Activated CD8-positive, alpha-beta memory T cell treated with anti-CD3 and anti-CD28 coated beads, Interleukin-2, amount 50 U/mL, for 48 hours (primary cell): ENCODE data around the gene SPON1.
"Not testable (repeated sequence)": the region's sequence is repeated elsewhere in the genome, so short reads cannot be mapped to it uniquely, and the experiment has no call there.

Experiments used
- DNase-seq: peaks from one replicate; pipeline ENCODE4 v3.0.0-alpha.2; 2020

The SPON1 gene

DNA sequence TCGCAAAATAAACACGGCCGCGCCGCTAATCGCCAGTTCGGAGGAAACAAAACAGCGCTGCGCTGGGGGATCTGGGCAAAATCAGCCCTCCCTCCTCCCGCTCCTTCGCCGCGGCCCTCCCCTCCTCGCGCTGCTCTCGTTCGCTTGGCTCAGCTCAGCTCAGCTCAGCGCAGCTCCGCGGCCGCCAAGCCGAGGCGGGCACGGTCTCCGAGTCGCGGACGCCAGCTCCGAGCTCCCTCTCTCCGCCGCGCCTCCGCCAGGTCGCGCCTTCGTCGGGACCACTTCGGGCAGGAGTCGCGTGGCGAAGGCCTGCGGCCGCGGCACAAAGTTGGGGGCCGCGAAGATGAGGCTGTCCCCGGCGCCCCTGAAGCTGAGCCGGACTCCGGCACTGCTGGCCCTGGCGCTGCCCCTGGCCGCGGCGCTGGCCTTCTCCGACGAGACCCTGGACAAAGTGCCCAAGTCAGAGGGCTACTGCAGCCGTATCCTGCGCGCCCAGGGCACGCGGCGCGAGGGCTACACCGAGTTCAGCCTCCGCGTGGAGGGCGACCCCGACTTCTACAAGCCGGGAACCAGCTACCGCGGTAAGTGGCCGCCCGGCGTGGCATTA lies at the start of gene SPON1:
Gene SPON1 (plus strand): TSS at position 162 of the 607 bp plus-strand sequence. CDS start 182 bp downstream, at position 344.
- peak; percentile 66 for DNase-seq

DNA sequence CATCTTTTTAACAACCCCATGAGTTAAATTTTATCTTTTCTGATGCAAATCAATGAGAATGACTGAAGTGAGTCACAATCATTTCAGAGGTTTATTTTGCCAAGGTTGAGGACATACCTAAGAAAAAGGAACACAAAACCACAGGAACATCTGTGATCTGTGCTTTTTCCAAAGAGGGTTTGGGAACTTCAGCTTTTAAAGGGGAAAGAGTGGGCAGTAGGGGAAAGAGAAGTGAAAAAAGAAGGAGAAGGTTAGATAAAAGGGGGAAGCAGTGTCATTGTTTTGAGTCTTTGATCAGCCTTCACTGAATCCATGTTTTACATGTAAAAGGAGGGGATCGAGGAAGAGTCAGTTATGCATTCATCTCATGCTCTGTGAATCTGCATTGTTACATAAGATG lies 45.3 kb upstream of the SPON1 start:
- no peak for DNase-seq

- no peak for DNase-seq
Observed at GRCh38 chr11:13917904-13918303, 44.6 kb upstream of the SPON1 start.

DNA sequence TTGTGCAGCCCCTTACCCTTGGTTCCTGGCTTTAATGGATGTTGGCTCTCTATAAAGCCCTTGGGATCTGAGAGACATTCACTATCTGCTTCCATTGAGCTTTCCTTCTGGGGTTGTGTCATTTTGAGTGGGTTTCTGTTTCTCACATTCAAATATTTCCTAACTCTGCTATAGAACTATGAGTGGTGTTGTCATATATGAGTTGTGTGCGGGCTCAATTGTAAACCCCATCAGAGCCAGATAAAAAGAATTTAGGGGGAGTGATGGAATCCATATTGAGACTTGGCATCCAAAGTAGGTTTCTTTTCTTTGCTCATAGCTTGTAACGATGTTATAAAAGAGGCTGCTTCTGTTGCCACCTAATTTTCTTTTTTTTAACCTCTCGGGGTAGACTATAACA lies 41.8 kb upstream of the SPON1 start:
- DNase-seq = no peak

- no peak for DNase-seq
Observed at GRCh38 chr11:13921545-13921944, 41.0 kb upstream of the SPON1 start.

- DNase-seq = no peak
Observed at GRCh38 chr11:13923182-13923581, 39.3 kb upstream of the SPON1 start.

DNA sequence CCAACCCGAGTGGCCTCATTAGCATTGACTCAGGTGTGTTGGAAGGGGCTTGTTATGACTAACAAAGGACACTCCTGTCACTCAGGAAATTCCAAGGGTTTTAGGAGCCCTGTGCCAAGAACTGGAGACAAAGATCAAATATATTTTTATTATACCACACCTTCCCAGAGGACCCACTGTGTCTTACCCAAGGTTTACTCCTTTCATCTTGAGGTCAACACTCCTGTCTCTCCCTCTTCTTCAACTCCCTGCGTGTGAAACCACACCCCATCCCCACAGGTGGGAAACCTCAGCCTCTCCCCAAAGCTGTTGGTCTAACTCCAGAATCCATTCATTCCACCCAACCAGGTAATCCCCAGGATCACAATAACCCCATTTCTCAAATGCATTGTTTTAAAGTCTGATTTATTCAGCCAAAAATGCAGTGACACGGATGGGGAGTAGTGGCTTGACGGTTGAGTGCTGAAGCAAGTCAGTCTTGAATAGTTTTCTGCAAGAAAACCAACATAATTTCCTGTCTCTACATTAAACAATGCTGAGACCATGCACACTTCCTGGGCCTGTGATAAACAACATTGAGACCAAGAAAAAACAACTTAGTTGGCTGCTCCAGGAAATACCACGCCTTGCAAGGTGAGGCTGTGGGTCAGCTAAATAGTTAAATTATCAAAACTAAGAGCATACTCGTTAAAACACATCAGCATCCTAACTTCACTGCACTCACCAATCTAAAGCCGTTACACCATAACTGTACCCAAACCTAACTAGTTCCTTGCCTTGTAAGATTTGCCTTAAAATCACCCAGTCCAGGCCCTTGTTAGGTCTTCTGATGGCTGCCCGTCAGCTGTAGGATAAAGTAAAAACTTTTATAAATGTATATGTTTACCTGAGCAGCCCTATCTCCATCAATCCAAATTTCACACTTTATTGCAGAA lies 38.5 kb upstream of the SPON1 start:
- DNase-seq = no peak

DNA sequence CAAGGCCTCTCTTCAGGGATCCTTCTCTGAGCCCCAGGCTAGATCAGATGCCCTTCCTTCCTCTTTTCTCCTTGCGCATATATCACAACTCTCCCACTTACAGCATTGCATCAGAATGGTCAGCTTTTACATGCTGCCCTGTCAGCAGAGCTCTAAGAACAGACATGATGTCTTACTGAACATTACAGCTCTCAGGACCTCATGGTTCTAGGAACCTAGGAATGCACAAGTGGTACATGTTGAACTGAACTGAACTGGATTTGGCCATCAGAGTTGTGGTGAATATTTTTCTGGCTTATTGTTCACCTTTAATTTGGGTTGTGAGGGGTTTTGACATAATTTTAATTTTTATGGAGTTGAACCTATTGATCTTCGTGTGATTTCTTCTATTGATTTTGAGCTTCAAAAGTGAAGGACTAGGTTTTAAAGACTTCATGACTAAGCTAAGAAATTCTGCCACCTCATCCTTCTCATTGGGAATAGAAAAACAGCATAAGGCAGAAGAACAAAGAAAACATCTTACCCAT lies 37.7 kb upstream of the SPON1 start:
- no peak for DNase-seq

DNA sequence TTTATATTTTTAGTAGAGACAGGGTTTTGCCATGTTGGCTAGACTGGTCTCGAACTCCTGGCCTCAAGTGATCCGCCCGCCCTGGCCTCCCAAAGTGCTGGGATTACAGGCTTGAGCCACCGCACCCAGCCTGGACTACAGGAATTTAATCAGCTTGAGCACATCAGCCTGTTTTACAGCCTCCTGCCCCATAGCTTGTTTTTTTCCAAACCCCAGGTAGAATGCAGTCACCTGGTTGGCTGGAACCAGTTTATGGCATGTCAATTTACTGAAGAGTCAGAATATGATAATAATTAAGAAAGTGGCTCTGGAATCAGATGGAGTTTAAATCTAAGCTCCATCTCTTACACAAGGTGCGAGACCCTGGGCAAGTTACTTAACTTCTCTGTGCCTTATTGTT lies 36.2 kb upstream of the SPON1 start:
- not testable (repeated sequence) for DNase-seq

GRCh38 chr11:13926981-13927380 lies 35.5 kb upstream of the SPON1 start:
- no peak for DNase-seq

DNA sequence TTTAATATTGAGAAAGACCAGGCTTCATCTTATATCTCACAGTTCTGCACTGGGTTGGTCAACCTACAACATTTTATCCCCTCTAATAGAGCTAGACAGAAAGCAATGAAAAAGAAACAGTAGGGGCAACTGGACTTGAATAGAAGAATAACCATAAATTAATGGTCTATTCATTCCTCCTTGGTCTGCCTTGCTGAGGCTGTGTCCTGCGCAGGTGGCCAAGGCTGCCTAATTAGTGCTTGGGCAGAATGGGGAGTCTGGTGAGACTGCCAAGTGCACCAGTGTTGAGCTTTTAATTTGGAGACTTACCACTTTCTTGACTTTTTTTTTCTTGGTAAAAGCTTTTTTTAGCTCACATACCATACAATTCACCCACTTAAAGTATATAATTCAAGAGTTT lies 35.0 kb upstream of the SPON1 start:
- no peak for DNase-seq

DNA sequence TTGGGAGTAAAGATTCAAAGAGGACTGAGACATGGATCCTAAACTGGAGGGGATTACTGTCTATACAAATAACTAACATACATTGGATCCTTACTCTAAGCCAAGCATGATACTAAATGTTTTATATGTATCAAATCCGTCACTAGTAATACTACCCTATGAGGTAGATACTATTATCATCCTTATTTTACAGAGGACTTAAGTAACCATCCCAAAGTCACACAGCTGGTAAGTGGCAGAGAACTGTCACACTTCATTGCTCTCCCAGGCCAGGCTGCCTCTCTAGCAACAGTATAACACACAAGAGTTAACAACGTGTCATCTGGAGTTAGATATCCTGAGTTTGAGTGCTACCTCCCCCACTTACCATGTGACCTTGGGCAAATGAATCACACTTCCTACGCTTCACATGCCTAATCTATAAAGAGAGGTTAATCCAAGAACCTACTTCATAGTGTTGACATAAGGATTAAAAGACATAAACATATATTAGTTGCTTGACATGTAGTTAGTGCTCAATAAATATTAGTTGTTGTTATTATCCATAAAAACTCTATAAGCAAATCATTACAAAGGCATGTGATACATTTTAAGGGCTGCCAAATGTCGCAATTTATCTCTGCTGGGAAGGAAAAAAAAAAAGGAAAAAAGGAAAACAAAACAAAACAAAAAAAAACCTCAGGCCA lies 33.8 kb upstream of the SPON1 start:
- no peak for DNase-seq

DNA sequence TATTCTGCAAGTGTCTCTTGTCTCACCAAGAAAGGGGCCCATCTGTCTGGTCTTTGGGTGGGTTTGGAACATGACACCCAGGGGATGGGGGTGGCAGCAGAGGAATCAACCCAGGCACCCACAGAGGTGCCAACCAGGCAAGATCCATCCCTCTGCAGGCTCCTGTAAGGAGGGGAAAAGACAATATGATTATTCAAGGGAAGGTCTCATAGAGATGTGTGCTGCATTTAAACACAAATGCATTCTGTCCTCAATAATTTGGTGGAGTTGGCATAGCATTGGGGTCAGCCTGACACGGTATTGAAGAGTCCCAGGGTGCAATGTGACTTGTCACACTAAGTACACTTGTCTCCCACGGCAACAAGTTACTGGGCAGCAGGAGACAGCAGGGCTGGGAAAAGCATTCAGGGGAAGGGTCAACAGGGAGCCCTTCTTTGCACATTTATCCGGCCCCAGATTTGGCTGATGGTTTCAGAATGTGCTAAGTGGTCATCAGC lies 33.1 kb upstream of the SPON1 start:
- no peak for DNase-seq

DNA sequence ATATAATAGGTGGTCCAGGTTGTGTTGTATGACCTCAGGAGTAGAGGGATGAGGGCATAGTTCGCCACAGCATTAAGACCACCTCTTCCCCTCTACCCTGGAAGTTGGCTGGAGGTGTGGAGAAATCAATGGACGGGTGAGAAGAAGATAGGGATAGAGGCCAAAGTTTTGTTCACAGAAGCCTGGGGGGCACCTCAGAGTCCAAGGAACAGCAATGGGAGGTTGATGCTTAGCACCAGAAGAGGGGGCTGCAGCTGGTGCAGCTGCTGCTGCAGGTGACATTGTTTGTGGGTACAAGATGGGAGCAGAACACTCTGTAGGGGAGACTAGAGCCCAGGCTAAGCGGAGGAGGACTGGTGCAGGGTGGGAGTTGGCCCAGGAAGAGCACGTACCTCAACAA lies 31.2 kb upstream of the SPON1 start:
- DNase-seq = no peak

DNA sequence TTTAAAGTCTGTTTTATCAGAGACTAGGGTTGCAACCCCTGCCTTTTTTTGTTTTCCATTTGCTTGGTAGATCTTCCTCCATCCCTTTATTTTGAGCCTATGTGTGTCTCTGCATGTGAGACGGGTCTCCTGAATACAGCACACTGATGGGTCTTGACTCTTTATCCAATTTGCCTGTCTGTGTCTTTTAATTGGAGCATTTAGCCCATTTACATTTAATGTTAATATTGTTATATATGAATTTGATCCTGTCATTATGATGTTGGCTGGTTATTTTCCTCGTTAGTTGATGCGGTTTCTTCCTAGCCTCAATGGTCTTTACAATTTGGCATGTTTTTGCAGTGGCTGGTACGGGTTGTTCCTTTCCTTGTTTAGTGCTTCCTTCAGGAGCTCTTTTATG lies 25.4 kb upstream of the SPON1 start:
- DNase-seq = not testable (repeated sequence)

DNA sequence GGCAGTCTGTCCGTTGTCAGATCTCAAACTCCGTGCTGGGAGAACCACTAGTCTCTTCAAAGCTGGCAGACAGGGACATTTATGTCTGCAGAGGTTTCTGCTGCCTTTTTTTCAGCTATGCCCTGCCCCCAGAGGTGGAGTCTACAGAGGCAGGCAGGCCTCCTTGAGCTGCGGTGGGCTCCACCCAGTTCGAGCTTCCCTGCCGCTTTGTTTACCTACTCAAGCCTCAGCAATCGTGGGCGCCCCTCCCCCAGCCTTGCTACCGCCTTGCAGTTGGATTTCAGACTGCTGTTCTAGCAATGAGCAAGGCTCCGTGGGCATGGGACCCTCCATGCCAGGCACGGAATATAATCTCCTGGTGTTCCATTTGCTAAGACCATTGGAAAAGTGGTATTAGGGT lies 23.7 kb upstream of the SPON1 start:
- DNase-seq = not testable (repeated sequence)

DNA sequence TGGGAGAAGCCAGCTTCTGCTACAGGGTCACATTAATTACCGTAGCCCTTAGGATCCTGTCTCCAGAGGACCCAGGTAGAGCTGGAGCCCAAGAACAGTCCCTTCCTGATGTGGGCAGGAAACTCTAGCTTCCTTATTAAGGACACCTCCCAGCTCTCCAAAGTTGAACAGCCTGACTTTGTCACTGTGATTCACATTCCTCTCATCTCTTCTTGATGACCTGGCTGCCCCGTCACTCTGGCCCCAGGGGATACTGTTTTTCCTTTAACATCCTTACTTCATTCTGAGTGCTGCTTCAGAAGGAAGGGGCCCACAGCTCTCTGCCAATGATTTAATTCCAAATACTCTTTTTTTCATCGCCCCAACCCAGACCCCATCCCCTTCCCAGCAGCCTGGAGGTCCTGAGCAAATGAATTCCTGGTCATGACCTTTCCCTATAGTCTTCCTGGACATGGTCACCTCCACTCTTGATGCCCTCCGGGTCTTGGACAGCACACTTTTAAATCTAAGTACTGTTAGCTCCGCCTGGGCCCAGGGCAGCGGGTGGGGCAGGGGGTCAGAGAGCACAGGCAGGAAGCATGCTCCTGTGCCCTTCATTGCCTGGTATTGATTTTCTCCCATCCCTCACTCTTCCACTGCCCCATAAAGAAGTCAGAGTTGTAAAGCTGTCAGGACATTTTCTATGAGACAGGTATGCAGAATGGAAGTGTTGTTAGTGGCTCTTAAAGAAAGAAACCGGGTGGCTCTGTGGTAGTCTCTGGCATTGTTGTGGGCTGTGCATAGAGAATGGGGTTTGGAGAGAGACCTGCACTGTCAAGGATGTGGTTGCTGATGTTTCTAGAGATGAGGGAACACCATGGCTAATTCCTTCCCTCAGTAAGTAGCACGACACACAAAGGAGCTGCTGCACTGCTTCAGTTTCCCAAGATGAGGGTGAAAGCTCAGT lies 22.3 kb upstream of the SPON1 start:
- DNase-seq = no peak

DNA sequence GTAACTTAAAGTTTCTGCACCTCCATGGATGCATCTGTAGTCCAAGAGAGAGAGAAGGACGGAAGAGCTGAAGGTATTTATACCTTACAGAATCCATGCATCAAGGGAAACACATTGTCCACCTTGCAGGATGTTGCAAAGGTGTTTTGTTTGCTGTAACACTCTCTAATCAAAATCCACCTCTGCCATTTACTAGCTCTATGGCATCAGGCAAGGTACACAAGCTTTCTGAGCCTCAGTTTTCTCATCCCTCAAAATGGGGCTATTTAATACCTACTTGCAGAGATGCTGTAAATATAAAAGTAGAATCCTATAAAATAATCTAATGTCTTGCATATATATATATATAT lies 21.6 kb upstream of the SPON1 start:
- DNase-seq = no peak

DNA sequence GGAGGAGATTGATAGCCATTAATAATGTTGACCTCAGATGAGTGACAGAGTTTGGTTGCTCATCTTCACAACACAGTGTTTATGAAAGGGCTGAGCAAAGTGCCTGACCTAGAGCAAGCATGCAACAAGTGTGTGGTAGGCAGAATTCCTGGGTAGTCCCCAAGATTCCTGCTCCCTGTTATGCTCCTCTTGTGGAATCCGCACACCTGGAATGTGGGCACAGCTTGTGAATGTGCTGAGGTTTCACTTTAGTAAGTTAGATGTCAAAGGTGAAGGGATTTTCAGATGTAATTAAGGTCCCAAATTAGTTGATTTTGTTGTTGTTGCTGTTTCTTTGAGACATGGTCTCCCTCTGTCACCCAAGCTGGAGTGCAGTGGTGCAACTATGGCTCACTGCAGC lies 20.7 kb upstream of the SPON1 start:
- DNase-seq = no peak

- DNase-seq = no peak
Observed at GRCh38 chr11:13942378-13942777, 20.1 kb upstream of the SPON1 start.

DNA sequence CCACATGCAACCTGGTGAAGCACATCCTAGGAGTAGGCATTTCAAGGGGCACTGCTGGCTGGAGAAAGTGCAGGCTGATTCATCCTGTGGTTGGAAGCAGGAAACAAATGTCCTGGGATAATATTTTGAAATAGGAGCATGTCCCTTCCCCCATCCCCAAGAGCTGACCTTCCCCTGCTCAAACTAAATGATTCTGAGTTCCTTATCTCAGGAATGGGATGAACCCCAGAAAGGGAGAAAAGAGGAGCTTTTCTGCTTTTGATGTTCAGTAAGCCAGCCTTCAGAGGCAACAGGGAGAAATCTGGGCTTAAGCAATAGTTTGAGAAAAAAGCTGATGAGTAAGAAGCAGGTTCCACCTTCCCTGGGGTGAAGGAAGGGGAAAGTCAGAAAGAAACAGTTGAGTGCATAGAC lies 19.5 kb upstream of the SPON1 start:
- no peak for DNase-seq

GRCh38 chr11:13944016-13944415 lies 18.5 kb upstream of the SPON1 start:
- no peak for DNase-seq
